ENCODE data around the gene NDUFV1.
"Not testable (repeated sequence)": the region's sequence is repeated elsewhere in the genome, so short reads cannot be mapped to it uniquely, and the experiment has no call there.

Gene NDUFV1

DNA sequence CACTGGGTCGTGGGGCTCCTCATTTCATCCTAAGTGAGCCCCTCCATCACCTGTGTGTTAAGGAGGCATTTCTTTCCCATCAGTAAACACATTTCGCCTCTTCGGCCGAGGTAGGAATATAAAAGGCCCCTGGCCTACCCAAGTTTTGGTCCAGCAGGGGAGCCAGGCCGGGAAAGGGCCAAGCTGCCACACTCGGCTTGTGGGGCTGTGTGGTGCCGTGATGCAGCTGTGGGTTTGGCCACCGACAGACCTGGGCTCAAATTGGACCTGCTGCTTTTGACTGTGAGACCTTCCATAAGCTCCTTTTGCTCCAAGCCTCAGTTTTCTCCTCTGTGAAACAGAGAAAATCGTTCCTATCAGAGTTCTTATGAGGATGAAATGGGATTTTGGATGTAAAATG lies 771 bp downstream of the NDUFV1 start:
- Histone ChIP-seq H3K4me3 (peak overlapping the region; percentile 76 to 100 (median 95)), H3K27ac (peak overlapping the region in 18 of 21 experiments; percentile 74 to 96 (median 91))

DNA sequence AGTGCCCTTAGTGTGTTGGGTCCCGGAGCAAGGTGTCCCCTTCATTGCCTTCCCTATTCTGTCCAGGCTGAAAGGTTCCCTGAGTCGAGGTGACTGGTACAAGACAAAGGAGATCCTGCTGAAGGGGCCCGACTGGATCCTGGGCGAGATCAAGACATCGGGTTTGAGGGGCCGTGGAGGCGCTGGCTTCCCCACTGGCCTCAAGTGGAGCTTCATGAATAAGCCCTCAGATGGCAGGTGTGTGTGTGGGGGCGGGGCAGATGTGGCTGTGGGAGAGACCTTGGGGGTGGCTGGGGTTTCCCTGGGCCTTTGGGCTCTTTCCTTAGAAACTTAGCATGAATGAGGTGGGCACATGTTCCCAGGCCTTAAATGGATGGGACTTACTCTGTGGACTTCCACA lies 1.8 kb downstream of the NDUFV1 start:
- H3K27ac ChIP-seq: peak overlapping the region in 1 of 21 experiments; percentile 30
- H3K4me3 ChIP-seq: no peak overlapping the region

DNA sequence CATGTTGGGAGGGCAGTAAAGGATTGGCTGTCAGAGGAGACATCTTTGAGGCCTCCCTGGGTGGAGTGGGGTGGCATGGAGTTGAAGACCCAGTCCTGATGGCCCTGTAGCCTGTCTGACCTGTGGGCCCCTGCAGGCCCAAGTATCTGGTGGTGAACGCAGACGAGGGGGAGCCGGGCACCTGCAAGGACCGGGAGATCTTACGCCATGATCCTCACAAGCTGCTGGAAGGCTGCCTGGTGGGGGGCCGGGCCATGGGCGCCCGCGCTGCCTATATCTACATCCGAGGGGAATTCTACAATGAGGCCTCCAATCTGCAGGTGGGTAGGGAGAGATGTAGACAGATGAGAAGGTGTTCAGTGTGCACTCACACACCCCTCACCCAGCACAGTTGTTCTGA lies 2.6 kb downstream of the NDUFV1 start:
- Histone ChIP-seq H3K4me3 (no peak overlapping the region), H3K27ac (no peak overlapping the region)

DNA sequence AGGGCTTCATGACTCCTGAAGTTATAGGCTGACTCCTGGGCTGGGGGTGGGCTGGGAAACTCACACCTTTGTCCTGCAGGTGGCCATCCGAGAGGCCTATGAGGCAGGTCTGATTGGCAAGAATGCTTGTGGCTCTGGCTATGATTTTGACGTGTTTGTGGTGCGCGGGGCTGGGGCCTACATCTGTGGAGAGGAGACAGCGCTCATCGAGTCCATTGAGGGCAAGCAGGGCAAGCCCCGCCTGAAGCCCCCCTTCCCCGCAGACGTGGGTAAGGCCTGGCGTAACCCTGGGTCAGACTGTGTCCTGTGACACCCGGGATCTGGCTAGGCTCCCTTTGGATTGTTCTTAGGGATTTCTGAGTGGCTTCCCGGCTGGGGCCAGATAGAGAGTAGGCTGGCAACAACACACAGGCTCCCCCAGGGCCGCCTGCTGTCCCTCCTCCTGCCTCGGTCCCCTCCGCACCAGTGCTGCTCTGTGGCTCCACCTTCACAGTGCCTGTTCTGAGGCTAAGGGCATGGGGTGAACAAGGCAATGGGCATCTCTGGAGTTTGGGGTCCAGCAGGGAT lies 3.6 kb downstream of the NDUFV1 start:
- Histone ChIP-seq H3K27ac (no peak overlapping the region), H3K4me3 (no peak overlapping the region)

DNA sequence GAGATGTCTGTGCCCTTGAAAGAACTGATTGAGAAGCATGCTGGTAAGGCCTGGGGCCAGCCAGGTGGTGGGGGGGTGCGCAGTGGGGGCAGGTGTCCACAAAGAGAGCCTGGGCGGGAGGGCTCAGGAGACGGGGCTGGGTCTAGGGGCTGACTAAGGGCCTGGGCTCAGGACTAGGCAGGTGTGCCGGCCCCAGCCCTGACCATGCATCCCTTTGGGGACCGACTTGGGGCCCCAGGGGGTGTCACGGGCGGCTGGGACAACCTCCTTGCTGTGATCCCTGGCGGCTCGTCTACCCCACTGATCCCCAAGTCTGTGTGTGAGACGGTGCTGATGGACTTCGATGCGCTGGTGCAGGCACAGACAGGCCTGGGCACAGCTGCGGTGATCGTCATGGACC lies 4.4 kb downstream of the NDUFV1 start:
- Histone ChIP-seq H3K27ac (no peak overlapping the region), H3K4me3 (no peak overlapping the region)

DNA sequence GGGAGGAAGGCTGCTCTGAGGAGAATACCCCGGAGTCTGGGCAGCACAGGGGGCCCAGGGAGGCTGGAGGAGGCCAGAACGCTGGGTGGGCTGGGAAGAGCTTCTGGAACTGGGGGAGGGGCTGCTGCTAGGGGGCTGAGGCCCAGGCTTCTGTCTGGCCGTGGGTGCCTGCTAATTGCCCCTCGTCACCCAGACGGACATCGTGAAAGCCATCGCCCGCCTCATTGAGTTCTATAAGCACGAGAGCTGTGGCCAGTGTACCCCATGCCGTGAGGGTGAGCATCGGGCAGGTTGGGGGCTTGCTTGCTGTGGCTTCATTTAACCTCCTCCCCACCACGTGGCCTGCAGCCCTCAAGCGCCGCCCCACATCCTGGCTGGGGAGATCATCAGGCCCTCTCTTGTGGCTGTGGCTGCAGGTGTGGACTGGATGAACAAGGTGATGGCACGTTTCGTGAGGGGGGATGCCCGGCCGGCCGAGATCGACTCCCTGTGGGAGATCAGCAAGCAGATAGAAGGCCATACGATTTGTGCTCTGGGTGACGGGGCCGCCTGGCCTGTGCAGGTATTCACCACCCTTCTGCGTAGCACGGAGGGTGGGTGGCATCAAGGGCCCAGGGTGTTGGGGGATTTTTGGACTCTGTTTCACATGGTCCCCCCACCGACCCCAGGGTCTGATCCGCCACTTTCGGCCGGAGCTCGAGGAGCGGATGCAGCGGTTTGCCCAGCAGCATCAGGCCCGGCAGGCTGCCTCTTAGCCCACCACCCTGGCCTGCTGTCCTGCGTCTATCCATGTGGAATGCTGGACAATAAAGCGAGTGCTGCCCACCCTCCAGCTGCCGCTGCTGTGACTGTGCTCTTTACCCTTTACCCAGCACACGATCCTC lies 5.2 kb downstream of the NDUFV1 start:
- no peak overlapping the region for H3K4me3 ChIP-seq
- H3K27ac ChIP-seq: no peak overlapping the region

DNA sequence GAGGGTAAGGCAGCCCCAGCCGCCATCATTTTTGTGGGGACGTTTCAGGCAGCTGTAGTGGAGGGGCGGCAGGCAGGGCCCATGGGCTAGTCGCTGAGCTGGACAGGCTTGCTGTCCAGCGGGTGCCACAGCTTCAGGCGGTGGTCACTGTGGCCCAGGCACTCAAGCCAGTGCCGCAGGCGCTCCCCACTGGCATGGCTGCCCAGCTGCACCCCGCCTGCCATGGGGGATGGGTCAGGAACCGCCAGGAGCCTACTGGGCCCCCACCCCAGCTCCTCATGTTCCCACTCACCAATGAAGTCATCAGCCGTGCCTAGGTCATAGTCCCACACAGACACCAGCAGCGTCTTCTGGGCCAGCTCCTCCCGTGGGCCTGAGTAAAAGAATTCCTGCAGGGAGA lies 6.0 kb downstream of the NDUFV1 start:
- peak overlapping the region in 3 of 21 experiments; percentile 88 to 95 (median 93) for H3K27ac ChIP-seq

DNA sequence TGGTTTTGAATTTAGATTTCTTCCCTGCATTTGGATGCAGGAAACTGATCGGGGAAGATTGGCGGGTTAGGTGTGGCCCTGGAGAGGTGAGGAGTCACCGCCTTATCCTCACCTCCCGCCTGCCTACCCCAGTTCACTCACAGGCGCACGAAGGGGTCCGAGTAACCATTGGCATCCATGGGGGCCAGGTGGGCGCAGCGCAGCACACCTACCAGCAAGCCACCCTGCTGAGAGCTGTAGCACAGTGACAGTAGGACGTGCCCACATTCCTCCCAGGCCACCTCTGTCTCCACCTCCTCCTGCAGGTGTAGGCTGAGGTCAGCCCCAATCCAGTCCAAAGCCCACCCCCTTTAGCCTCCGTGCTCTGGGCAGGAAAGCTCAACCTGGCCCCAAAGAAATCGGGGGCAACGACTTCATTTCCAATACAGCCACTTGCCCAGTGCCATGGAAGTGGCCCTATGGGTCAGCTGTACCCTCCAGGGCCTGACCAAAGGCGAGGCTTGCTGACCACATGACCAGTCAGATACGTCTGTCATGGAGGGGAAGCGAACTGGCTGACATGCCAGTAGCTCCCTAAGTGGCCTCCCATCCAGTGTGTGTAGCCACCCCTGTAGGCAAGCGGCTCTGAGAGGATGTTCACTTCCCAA lies 6.7 kb downstream of the NDUFV1 start:
- Histone ChIP-seq H3K27ac (peak overlapping the region in 19 of 21 experiments; percentile 37 to 95 (median 80)), H3K4me3 (peak overlapping the region in 2 of 7 experiments; percentile 24 to 29)

More for the DNA sequence above, 6.0 kb downstream of the NDUFV1 start:
- no peak overlapping the region for H3K4me3 ChIP-seq

DNA sequence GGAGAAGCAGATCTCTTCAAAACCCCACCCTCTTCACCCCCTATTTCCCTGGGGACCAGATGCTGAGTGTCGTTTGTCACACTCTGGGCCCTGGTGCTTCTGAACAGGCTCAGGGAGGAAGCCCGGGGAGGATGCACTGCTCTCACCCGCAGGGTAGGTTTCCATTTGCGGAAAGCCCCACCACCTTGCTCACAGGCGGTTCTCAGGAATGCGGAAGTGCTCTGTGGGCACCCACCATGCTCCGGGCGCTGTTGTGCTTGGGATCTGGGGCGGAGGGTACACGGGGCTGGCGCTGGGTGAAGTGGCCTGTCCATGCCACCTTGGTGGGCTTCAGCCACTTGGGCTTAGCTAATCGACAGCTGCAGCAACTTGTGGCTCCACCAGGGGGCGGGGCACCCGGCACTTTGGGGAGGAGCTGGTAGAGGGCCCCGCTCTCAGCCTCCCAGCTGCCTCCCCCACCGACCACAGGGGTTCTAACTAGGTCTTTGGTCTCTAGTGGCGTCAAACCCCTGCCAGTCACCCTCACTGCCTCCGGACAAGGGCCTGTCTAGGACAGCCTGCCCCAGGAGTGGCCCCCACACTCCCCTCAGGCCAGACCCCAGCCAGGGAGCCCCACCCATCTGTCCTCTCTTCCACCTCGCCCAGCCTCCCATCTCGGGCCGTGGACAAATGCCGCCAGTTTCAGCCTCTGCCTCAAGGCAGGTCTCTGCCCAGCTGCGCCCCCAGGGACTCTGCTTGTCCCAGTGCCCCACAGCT lies 7.4 kb downstream of the NDUFV1 start:
- Histone ChIP-seq H3K4me3 (peak overlapping the region in 5 of 7 experiments; percentile 17 to 35 (median 24)), H3K27ac (peak overlapping the region in 20 of 21 experiments; percentile 37 to 95 (median 79))

DNA sequence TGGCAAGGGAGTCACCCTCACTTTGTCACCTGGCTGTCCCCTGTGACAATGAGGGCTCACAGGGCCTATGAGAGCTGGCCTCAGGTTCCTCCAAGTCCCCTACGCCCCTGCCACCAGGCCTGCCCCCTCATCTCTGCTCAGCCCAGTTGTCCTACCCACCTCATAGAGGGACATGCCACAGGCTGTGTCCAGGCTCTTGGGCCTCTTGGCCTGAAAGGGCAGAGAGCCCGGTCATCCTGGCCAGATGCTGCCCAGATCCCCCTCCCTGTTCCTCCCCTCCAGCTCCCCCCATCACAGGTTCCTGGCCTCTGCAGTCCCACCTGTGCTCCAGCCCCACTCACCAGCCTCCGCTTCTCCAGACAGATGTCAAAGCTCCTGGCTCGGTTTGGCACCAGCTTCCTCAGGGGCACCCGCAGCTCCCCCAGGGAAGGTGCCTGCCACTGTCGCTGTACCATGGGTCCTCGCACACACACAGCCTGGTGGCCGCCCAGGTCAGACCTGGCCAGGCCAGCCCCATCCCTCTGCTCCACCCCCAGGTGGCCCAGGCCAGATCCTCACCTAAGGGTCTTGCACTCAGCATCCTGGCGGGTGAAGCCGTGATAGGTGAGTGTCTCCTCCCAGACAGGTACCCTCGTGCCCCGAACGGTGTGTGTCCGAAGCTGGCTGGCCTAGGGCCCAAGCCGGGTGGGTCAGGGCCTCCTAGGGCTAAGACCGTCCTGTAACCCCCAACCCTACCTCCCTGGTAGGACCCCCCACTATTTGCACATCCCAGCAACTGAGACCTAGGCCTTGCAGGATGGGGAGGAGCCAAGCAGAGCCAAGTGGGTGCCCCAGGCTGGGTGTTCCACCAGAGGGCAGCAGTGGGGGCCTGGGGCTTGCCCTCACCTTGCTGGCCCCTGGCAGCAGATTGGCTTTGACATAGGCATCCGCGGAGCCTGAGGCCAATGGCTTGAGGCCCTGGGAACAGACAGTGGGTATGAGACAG lies 8.3 kb downstream of the NDUFV1 start:
- H3K27ac ChIP-seq: peak overlapping the region in 20 of 21 experiments; percentile 37 to 95 (median 79)
- peak overlapping the region in 1 of 7 experiments; percentile 35 for H3K4me3 ChIP-seq

DNA sequence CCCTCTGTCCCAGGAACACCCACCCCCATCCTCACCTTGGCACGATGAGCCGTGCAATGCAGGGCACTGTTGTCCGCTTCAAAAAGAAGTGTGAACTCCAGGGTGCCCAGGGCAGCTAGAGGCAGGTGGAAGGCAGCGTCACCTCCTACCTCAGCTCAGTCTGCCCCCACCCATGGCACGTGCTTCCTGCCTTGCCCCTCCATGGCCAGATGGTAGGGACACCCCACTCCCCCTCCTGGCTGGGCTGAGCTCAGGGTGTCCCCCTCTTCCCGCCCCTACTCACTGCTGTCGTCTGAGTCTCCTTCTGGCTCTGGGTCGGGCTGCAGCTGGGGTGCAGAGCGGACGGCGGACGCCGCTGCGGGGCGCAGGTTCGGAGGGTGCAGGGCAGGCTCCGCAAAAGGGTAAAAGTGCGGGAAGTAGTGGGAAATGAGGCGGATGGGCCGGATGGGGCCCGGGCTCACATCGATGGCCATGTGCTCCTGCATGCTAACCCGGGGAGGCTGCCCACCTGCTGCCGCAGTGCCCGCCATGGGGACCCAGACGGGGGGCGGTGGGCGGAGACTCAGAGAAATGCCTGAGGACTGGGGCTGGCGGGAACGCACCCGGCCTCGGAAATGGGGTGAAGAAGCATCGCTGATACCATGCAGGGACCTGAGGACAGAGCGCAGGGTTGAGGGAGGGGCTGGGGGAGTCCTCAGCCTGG lies 9.1 kb downstream of the NDUFV1 start:
- Histone ChIP-seq H3K27ac (peak overlapping the region in 1 of 21 experiments; percentile 16), H3K4me3 (peak overlapping the region in 1 of 7 experiments; percentile 7)

DNA sequence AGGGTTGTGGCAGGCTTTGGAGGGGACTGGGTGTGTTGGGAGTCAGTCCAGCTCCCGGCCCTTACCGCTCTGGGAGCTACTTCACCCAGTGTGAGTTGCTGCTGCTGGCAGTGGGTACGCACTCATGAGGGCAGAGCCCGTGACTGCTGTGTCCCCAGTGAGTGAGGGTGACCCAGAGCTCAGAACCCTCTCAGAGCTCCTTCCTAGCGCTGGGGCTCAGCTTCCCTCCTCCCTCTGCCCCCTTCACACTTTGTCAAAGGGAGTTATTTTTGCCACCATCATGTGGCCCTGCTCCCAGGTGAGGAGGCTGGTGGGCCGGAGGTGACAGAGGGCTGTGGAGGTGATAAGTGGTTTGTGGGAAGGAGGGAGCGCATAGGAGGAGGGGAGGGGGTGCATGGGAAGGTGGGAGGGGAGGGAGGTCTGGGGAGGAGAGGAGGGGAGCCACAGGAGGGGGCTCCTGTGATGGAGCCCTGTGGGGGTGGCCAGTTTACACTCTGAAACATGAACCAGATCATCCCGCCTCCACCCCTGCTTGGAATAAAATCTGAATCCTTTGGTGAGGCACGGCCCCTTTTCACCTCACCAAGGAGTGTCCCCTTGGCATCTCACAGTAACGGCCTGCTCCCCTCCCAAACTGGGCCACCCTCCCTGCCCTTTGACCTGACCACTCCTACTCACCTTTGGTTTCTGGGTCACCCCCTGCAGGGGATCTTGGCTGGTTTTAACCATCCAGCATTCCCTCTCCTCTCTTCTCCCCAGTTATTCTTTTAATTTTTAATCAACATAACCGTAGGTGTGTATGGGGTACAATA lies 9.9 kb downstream of the NDUFV1 start:
- no peak overlapping the region for H3K4me3 ChIP-seq
- H3K27ac ChIP-seq: peak overlapping the region in 1 of 21 experiments; percentile 16

DNA sequence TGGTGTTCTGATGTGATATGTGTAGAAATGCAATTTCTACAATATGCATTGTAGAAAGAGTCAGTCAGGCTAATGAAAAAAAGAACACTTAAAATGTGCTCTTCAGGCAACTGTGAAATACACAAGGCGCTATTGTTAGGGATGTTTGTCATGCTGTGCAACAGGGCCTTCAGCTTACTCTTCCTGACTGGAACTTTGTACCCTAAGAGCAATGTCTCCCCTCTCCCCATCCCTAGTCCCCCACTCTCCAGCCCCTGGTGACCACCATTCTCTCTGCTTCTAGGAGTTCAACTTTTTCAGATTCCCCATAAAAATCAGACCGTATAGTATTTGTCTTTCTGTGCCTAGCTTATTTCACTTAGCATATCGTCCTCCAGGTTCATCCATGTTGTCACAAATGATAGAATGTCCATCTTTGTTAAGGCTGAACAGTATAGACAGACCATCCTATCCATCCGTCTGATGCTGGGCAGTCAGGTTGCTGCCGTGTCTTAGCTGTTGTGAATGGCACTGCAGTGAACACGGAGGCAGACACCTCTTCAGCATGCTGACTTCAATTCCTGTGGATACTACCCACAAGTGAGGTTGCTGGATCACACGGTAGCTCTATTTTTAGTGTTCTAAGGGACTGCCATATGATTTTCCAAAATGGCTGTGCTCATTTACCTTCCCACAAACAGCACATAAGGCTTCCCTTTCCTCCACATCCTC lies 10.7 kb downstream of the NDUFV1 start:
- H3K27ac ChIP-seq: no peak overlapping the region

DNA sequence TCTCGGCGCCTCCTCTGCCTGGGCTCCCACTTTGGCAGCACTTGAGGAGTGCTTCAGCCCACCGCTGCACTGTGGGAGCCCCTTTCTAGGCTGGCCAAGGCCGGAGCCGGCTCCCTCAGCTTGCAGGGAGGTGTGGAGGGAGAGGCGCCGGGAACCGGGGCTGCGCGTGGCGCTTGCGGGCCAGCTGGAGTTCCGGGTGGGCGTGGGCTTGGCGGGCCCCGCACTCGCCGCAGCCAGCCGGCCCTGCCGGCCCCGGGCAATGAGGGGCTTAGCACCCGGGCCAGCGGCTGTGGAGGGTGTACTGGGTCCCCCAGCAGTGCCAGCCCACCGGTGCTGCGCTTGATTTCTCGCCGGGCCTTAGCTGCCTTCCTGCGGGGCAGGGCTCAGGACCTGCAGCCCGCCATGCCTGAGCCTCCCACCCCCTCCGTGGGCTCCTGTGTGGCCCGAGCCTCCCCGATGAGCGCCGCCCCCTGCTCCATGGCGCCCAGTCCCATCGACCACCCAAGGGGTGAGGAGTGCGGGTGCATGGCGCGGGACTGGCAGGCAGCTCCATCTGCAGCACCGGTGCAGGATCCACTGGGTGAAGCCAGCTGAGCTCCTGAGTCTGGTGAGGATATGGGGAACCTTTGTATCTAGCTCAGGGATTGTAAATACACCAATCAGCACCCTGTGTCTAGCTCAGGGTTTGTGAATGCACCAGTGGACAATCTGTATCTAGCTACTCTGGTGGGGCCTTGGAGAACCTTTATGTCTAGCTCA lies 12.3 kb downstream of the NDUFV1 start:
- H3K4me3 ChIP-seq, H3K27ac ChIP-seq: not testable (repeated sequence)

More for the DNA sequence above, 10.7 kb downstream of the NDUFV1 start:
- no peak overlapping the region for H3K4me3 ChIP-seq

DNA sequence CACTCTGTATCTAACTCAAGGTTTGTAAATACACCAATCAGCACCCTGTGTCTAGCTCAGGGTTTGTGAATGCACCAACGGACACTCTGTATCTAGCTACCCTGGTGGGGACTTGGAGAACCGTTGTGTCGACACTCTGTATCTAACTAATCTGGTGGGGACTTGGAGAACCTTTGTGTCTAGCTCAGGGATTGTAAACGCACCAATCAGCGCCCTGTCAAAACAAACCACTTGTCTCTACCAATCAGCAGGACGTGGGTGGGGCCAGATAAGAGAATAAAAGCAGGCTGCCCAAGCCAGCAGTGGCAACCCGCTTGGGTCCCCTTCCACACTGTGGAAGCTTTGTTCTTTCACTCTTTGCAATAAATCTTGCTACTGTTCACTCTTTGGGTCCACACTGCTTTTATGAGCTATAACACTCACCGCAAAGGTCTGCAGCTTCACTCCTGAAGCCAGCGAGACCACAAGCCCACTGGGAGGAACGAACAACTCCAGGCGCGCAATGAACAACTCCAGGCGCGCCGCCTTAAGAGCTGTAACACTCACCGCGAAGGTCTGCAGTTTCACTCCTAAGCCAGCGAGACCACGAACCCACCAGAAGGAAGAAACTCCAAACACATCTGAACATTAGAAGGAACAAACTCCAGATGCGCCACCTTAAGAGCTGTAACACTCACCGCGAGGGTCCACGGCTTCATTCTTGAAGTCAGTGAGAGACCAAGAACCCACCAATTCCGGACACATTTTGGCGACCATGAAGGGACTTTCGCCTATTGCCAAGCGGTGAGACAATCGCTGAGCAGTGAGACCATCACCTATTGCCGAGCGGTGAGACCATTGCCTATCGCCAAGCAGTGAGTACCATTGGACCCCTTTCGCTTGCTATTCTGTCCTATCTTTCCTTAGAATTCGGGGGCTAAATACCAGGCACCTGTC lies 13.2 kb downstream of the NDUFV1 start:
- H3K27ac ChIP-seq, H3K4me3 ChIP-seq: not testable (repeated sequence)
